Activated naive CD4-positive, alpha-beta T cell treated with anti-CD3 and anti-CD28 coated beads, Interleukin-2, amount 10 ng/mL, durations not matched to agents 7 days and 5 days (primary cell): ENCODE data around the gene MAP4K4.
A peak's percentile ranks its signal among the peaks of the same experiment; 100 is the strongest.

ENCODE experiments used
- CTCF ChIA-PET: fragments of 350-600 bp; sonication (Branson Sonifier 250); formaldehyde crosslinking; loops from one replicate; lab custom pipeline; 2021; ENCODE audit warnings: antibody characterized with exemption; lab: Charles Lee
- DNase-seq: peaks from one replicate; pipeline ENCODE4 v3.0.0-alpha.2; 2020
- H3K27ac Mint-ChIP-seq: one replicate; pipeline ENCODE4 v1.8.0; 2021; ENCODE audit warnings: mild to moderate bottlenecking, moderate library complexity, mixed read lengths
- H3K27me3 Mint-ChIP-seq: one replicate; pipeline ENCODE4 v1.8.0; 2021; ENCODE audit warnings: mild to moderate bottlenecking, mixed read lengths
- H3K36me3 Mint-ChIP-seq: one replicate; pipeline ENCODE4 v1.8.0; 2021; ENCODE audit warnings: mixed read lengths
- H3K4me1 Mint-ChIP-seq: one replicate; pipeline ENCODE4 v1.8.0; 2021; ENCODE audit warnings: mixed read lengths
- H3K4me3 Mint-ChIP-seq: one replicate; pipeline ENCODE4 v1.8.0; 2021; ENCODE audit warnings: mild to moderate bottlenecking, moderate library complexity, mixed read lengths
- H3K9me3 Mint-ChIP-seq: one replicate; pipeline ENCODE4 v1.8.0; 2021; ENCODE audit warnings: mixed read lengths

MAP4K4 gene

GRCh38 chr2:101842471-101842870 lies 145.0 kb downstream of the MAP4K4 start:
- CTCF ChIA-PET = no interaction called here
- peaks cover 72% of the 10 kb centered on the region for H3K36me3 Mint-ChIP-seq
- DNase-seq = no peak
- peaks cover 24% of the 10 kb centered on the region for H3K4me1 Mint-ChIP-seq
- H3K9me3 Mint-ChIP-seq = no peaks in the 10 kb centered on the region
- H3K4me3 Mint-ChIP-seq = no peak overlapping the region
- no peaks in the 10 kb centered on the region for H3K27me3 Mint-ChIP-seq
- peak overlapping the region; percentile 8 for H3K27ac Mint-ChIP-seq

- CTCF ChIA-PET = no interaction called here
- peaks cover 24% of the 10 kb centered on the region for H3K4me1 Mint-ChIP-seq
- H3K27me3 Mint-ChIP-seq = no peaks in the 10 kb centered on the region
- H3K36me3 Mint-ChIP-seq = peaks cover 70% of the 10 kb centered on the region
- no peak for DNase-seq
- H3K27ac Mint-ChIP-seq = no peak overlapping the region
- no peaks in the 10 kb centered on the region for H3K9me3 Mint-ChIP-seq
- H3K4me3 Mint-ChIP-seq = no peak overlapping the region
Measured at GRCh38 chr2:101843048-101843447, 145.5 kb downstream of the MAP4K4 start.

GRCh38 chr2:101843471-101843870 lies 146.0 kb downstream of the MAP4K4 start:
- DNase-seq = no peak
- Mint-ChIP-seq H3K9me3 (no peaks in the 10 kb centered on the region), H3K4me3 (no peak overlapping the region), H3K4me1 (peaks cover 24% of the 10 kb centered on the region), H3K27me3 (no peaks in the 10 kb centered on the region), H3K36me3 (peaks cover 66% of the 10 kb centered on the region), H3K27ac (no peak overlapping the region)
- CTCF ChIA-PET = no interaction called here

GRCh38 chr2:101844055-101844635 lies 146.6 kb downstream of the MAP4K4 start:
- CTCF ChIA-PET = no interaction called here
- H3K27ac Mint-ChIP-seq = no peak overlapping the region
- peaks cover 24% of the 10 kb centered on the region for H3K4me1 Mint-ChIP-seq
- no peaks in the 10 kb centered on the region for H3K9me3 Mint-ChIP-seq
- no peak overlapping the region for H3K4me3 Mint-ChIP-seq
- H3K27me3 Mint-ChIP-seq = no peaks in the 10 kb centered on the region
- DNase-seq = no peak
- peaks cover 65% of the 10 kb centered on the region for H3K36me3 Mint-ChIP-seq

- Mint-ChIP-seq H3K9me3 (no peaks in the 10 kb centered on the region), H3K4me3 (no peak overlapping the region), H3K27ac (no peak overlapping the region), H3K4me1 (peaks cover 14% of the 10 kb centered on the region), H3K27me3 (no peaks in the 10 kb centered on the region), H3K36me3 (peaks cover 62% of the 10 kb centered on the region)
- no peak for DNase-seq
- CTCF ChIA-PET = no interaction called here
Measured at GRCh38 chr2:101846973-101847372, 149.5 kb downstream of the MAP4K4 start.

- peaks cover 58% of the 10 kb centered on the region for H3K36me3 Mint-ChIP-seq
- H3K4me3 Mint-ChIP-seq = no peak overlapping the region
- H3K9me3 Mint-ChIP-seq = no peaks in the 10 kb centered on the region
- H3K27ac Mint-ChIP-seq = no peak overlapping the region
- CTCF ChIA-PET = no interaction called here
- H3K27me3 Mint-ChIP-seq = no peaks in the 10 kb centered on the region
- DNase-seq = no peak
- H3K4me1 Mint-ChIP-seq = peaks cover 6% of the 10 kb centered on the region
Measured at GRCh38 chr2:101847661-101848339, 150.3 kb downstream of the MAP4K4 start.

- H3K4me3 Mint-ChIP-seq = no peak overlapping the region
- CTCF ChIA-PET = no interaction called here
- DNase-seq = no peak
- H3K4me1 Mint-ChIP-seq = no peaks in the 10 kb centered on the region
- peaks cover 60% of the 10 kb centered on the region for H3K36me3 Mint-ChIP-seq
- no peaks in the 10 kb centered on the region for H3K9me3 Mint-ChIP-seq
- no peak overlapping the region for H3K27ac Mint-ChIP-seq
- H3K27me3 Mint-ChIP-seq = no peaks in the 10 kb centered on the region
Measured at GRCh38 chr2:101848769-101849410, 151.4 kb downstream of the MAP4K4 start.

- no peak overlapping the region for H3K4me3 Mint-ChIP-seq
- CTCF ChIA-PET = interaction anchor here (1.2 to 1.3 kb wide), 2 partner anchors 28 to 431 kb away, joined by 3 read pairs; no protein-coding TSS in a partner anchor
- no peaks in the 10 kb centered on the region for H3K27me3 Mint-ChIP-seq
- no peaks in the 10 kb centered on the region for H3K4me1 Mint-ChIP-seq
- no peak overlapping the region for H3K27ac Mint-ChIP-seq
- no peaks in the 10 kb centered on the region for H3K9me3 Mint-ChIP-seq
- peaks cover 58% of the 10 kb centered on the region for H3K36me3 Mint-ChIP-seq
- DNase-seq = no peak
Measured at GRCh38 chr2:101850450-101850849, 152.9 kb downstream of the MAP4K4 start.

- no peak for DNase-seq
- Mint-ChIP-seq H3K4me1 (no peaks in the 10 kb centered on the region), H3K36me3 (peaks cover 60% of the 10 kb centered on the region), H3K9me3 (no peaks in the 10 kb centered on the region), H3K27ac (no peak overlapping the region), H3K27me3 (no peaks in the 10 kb centered on the region), H3K4me3 (no peak overlapping the region)
- CTCF ChIA-PET = interaction anchor here (1.2 to 1.3 kb wide), 2 partner anchors 29 to 432 kb away, joined by 3 read pairs; no protein-coding TSS in a partner anchor
Measured at GRCh38 chr2:101850991-101851390, 153.5 kb downstream of the MAP4K4 start.

- H3K36me3 Mint-ChIP-seq = peaks cover 56% of the 10 kb centered on the region
- H3K27me3 Mint-ChIP-seq = no peaks in the 10 kb centered on the region
- CTCF ChIA-PET = interaction anchor here (1.2 kb wide), 1 partner anchor 511 kb away, joined by 3 read pairs; no protein-coding TSS in a partner anchor
- H3K27ac Mint-ChIP-seq = no peak overlapping the region
- peaks cover 5% of the 10 kb centered on the region for H3K4me1 Mint-ChIP-seq
- no peak for DNase-seq
- no peak overlapping the region for H3K4me3 Mint-ChIP-seq
- H3K9me3 Mint-ChIP-seq = no peaks in the 10 kb centered on the region
Measured at GRCh38 chr2:101852824-101853223, 155.3 kb downstream of the MAP4K4 start.

GRCh38 chr2:101854877-101855276 lies 157.4 kb downstream of the MAP4K4 start:
- CTCF ChIA-PET = no interaction called here
- H3K4me3 Mint-ChIP-seq = no peak overlapping the region
- H3K27me3 Mint-ChIP-seq = no peaks in the 10 kb centered on the region
- H3K36me3 Mint-ChIP-seq = peaks cover 58% of the 10 kb centered on the region
- DNase-seq = no peak
- H3K4me1 Mint-ChIP-seq = peaks cover 9% of the 10 kb centered on the region
- H3K9me3 Mint-ChIP-seq = no peaks in the 10 kb centered on the region
- no peak overlapping the region for H3K27ac Mint-ChIP-seq

GRCh38 chr2:101855776-101856175 lies 158.3 kb downstream of the MAP4K4 start:
- H3K27ac Mint-ChIP-seq = no peak overlapping the region
- no peak overlapping the region for H3K4me3 Mint-ChIP-seq
- no peaks in the 10 kb centered on the region for H3K9me3 Mint-ChIP-seq
- DNase-seq = no peak
- no peaks in the 10 kb centered on the region for H3K27me3 Mint-ChIP-seq
- H3K4me1 Mint-ChIP-seq = peaks cover 9% of the 10 kb centered on the region
- CTCF ChIA-PET = no interaction called here
- peaks cover 58% of the 10 kb centered on the region for H3K36me3 Mint-ChIP-seq

GRCh38 chr2:101858246-101858645 lies 160.7 kb downstream of the MAP4K4 start:
- CTCF ChIA-PET = no interaction called here
- Mint-ChIP-seq H3K4me1 (peaks cover 16% of the 10 kb centered on the region), H3K27ac (no peak overlapping the region), H3K4me3 (no peak overlapping the region), H3K36me3 (peaks cover 59% of the 10 kb centered on the region), H3K9me3 (no peaks in the 10 kb centered on the region), H3K27me3 (no peaks in the 10 kb centered on the region)
- no peak for DNase-seq

GRCh38 chr2:101858910-101859309 lies 161.4 kb downstream of the MAP4K4 start:
- no peak overlapping the region for H3K27ac Mint-ChIP-seq
- DNase-seq = no peak
- CTCF ChIA-PET = interaction anchor here (1.6 kb wide), 1 partner anchor 440 kb away, joined by 3 read pairs; no protein-coding TSS in a partner anchor
- no peaks in the 10 kb centered on the region for H3K9me3 Mint-ChIP-seq
- H3K4me3 Mint-ChIP-seq = no peak overlapping the region
- peaks cover 16% of the 10 kb centered on the region for H3K4me1 Mint-ChIP-seq
- peaks cover 58% of the 10 kb centered on the region for H3K36me3 Mint-ChIP-seq
- H3K27me3 Mint-ChIP-seq = no peaks in the 10 kb centered on the region
